Measurements from ENCODE around the gene DSG2. TPM values are rescaled to one million over a fixed set of nuclear protein-coding genes. Genes with fewer than 3 reads are reported as not detected.

Gene DSG2
- 203 and 237 TPM in 2 replicates for total RNA-seq

GRCh38 chr18:31497836-31498573 lies at the start of gene DSG2:
TSS of gene DSG2 (plus strand) at chr18:31498177. CDS start at chr18:31498252, 75 bp downstream.

GRCh38 chr18:31591628-31592027 lies 93.7 kb downstream of the DSG2 start, which contains the start of gene TTR:
TSS of gene TTR (plus strand) at chr18:31591877. CDS start at chr18:31591903, 26 bp downstream.

Other genes starting within 250 kb of the DSG2 start
- gene DSG1, start 180.0 kb upstream of the DSG2 start, total RNA-seq = 1.2 and 2.9 TPM in 2 replicates
- not detected in 2 replicates for gene DSG4, start 121.4 kb upstream of the DSG2 start, total RNA-seq
- gene DSG3, start 50.4 kb upstream of the DSG2 start, total RNA-seq = 32.2 and 43.5 TPM in 2 replicates
- 0.39 TPM in 1 of 2 replicates, not detected in the other for gene TTR, start 93.7 kb downstream of the DSG2 start, total RNA-seq
- gene B4GALT6, start 186.4 kb downstream of the DSG2 start, total RNA-seq = 5.4 and 6.7 TPM in 2 replicates

All from placental epithelial cell (primary cell).